ENCODE measurements around the gene NAGK. TPM values are rescaled to one million over a fixed set of nuclear protein-coding genes. Genes with fewer than 3 reads are reported as not detected.

NAGK gene
- total and polyA plus RNA-seq, 2 of the 8 experiments (the other 6 are each of a cell fraction or from before 2014, with no cell fraction given), result 57.9 to 59.9 TPM

DNA sequence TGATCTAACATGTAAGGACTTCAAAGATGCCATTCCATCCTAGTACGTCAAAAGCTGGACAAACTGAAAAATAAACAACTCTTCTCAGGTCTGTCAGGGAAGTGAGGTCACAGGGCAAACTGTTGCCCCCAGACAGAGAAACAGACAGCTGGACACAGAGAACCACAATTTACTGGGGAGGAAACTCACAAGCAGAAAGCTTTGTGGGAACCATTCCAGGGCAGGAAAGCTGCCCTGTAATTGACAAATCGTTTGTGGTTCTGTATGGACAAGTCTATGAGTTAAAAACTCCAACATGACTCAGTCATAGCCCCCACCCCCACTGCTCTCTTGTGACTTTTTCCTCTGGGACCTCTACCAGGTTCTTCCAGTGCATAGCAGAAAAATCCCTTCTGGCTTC lies 33.2 kb downstream of the NAGK start:
- Histone ChIP-seq H4K91ac (replicated peaks; ENCODE audit: insufficient read length, low read length) (no peak overlapping the region), H2BK15ac (ENCODE audit: low read length) (no peak overlapping the region), H3K4me3 (ENCODE audit: extremely low read depth in 1 of 4, insufficient read depth in 2 of 4, low read depth in 3 of 4, low read length in 4 of 4) (no peak overlapping the region), H3K4me2 (ENCODE audit: insufficient read depth in 1 of 2, low read depth in 2 of 2, low read length in 2 of 2) (no peak overlapping the region), H3K18ac (ENCODE audit: extremely low read depth, low read length) (no peak overlapping the region), H3K27me3 (replicated peaks in 1 of 4; ENCODE audit: control insufficient read depth in 3 of 4, extremely low read depth in 1 of 4, insufficient read depth in 3 of 4, low read length in 3 of 4) (no peaks in the 10 kb centered on the region), H2BK20ac (ENCODE audit: low read length) (no peak overlapping the region), H3K23ac (ENCODE audit: insufficient read length) (no peak overlapping the region), H3K14ac (ENCODE audit: insufficient read length) (no peak overlapping the region), H4K8ac (ENCODE audit: extremely low read depth, insufficient read depth, low read length) (no peak overlapping the region), H4K20me1 (replicated peaks in 1 of 2; ENCODE audit: control insufficient read depth in 1 of 2, insufficient read depth in 2 of 2, low read length in 2 of 2) (no peaks in the 10 kb centered on the region), H3K4ac (replicated peaks; ENCODE audit: insufficient read length, low read depth, low read length) (no peak overlapping the region), H3K79me2 (ENCODE audit: control insufficient read depth in 1 of 2, insufficient read depth in 2 of 2, low read length in 2 of 2) (no peaks in the 10 kb centered on the region), H3K79me1 (ENCODE audit: low read depth, low read length) (no peaks in the 10 kb centered on the region), H2BK5ac (ENCODE audit: low read depth, low read length) (no peak overlapping the region), H3K23me2 (ENCODE audit: low read depth, low read length) (no peaks in the 10 kb centered on the region), H2AK5ac (ENCODE audit: low read depth, low read length) (no peak overlapping the region), H4K5ac (ENCODE audit: insufficient read length, low read depth, low read length) (no peak overlapping the region), H2AFZ (ENCODE audit: low read length) (no peak overlapping the region), H3K36me3 (ENCODE audit: control insufficient read depth in 2 of 4, insufficient read depth in 4 of 4, low read length in 3 of 4) (no peaks in the 10 kb centered on the region), H2BK120ac (replicated peaks; ENCODE audit: low read depth, low read length) (no peak overlapping the region), H3K27ac (ENCODE audit: low read depth, low read length) (no peak overlapping the region), H3K9ac (replicated peaks in 1 of 4; ENCODE audit: extremely low read depth in 1 of 4, low read depth in 3 of 4, low read length in 3 of 4) (no peak overlapping the region), H3K4me1 (replicated peaks in 1 of 4; ENCODE audit: control insufficient read depth in 3 of 4, insufficient read depth in 4 of 4, low read length in 3 of 4) (peaks cover 0 to 7% (median 5%) of the 10 kb centered on the region in 4 experiments; a peak in 4 of 7 replicates), H3K56ac (replicated peaks; ENCODE audit: insufficient read length, low read depth, low read length) (no peak overlapping the region), H3K9me3 (ENCODE audit: insufficient read depth in 2 of 2, low read depth in 1 of 2, low read length in 1 of 2) (no peaks in the 10 kb centered on the region), H2BK12ac (ENCODE audit: low read depth, low read length) (peak overlapping the region; percentile 77; the same call in 1 of the 2 replicates)
- TF ChIP-seq EGR1 (IDR thresholded peaks at IDR 0.05; ENCODE audit: borderline replicate concordance, low read depth, low read length), result no peak
- TF ChIP-seq RFX5 (IDR thresholded peaks at IDR 0.05; ENCODE audit: borderline replicate concordance, low read depth, low read length), result no peak
- TF ChIP-seq, protein P1, sequence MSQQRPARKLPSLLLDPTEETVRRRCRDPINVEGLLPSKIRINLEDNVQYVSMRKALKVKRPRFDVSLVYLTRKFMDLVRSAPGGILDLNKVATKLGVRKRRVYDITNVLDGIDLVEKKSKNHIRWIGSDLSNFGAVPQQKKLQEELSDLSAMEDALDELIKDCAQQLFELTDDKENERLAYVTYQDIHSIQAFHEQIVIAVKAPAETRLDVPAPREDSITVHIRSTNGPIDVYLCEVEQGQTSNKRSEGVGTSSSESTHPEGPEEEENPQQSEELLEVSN (IDR thresholded peaks at IDR 0.05), result no peak
- no peak for TF ChIP-seq SIRT6 (IDR thresholded peaks at IDR 0.05; ENCODE audit: low read length)
- DNase-seq (ENCODE audit: low read depth in 1 of 2, low spot score in 2 of 2), result no peak
- WGBS, 2 experiments (ENCODE audit: extremely low coverage in 1 of 2, insufficient coverage in 1 of 2, insufficient read length in 1 of 2, insufficient replicate concordance in 2 of 2, low coverage in 1 of 2, low lambda C conversion rate in 2 of 2, missing lambda C conversion rate in 1 of 2), result 85% methylated on average over 2 of the region's 2 CpGs; no CpG with 5 or more reads in 1 of the 2 experiments
- CTCF ChIA-PET (ENCODE audit: partially characterized antibody), result interaction anchor here (1.4 to 8.2 kb wide), 15 partner anchors 9 to 140 kb away, joined by 3 to 100 read pairs (median 11); partner anchors contain the start of genes MCEE, MPHOSPH10, NAGK and TEX261
- FAIRE-seq, result no peak
- POLR2A ChIA-PET (ENCODE audit: partially characterized antibody), result interaction anchor here (0.9 to 3.8 kb wide), 5 partner anchors 10 to 34 kb away, joined by 3 to 18 read pairs (median 4); partner anchors contain the start of genes MCEE and MPHOSPH10

Data from H1 (cell line).